ENCODE measurements around the gene AGBL4.

AGBL4 gene

GRCh38 chr1:48673332-48674105, 1350.2 kb downstream of the AGBL4 start:
- H3K36me3 ChIP-seq (ENCODE audit: insufficient read depth, low read length), result no peaks in the 10 kb centered on the region
- H3K27ac ChIP-seq, result no peak overlapping the region
- H3K4me3 ChIP-seq, result no peak overlapping the region
- no peak for TF ChIP-seq FOXP2 (optimal IDR thresholded peaks at IDR 0.05; ENCODE audit: control extremely low read depth, extremely low read length, insufficient read depth)
- DNase-seq (ENCODE audit: low read depth, low spot score), result no peak
- no peak overlapping the region for H3K9ac ChIP-seq (ENCODE audit: insufficient read length)
- H3K9me3 ChIP-seq (ENCODE audit: low read depth, low read length), result no peaks in the 10 kb centered on the region

DNA sequence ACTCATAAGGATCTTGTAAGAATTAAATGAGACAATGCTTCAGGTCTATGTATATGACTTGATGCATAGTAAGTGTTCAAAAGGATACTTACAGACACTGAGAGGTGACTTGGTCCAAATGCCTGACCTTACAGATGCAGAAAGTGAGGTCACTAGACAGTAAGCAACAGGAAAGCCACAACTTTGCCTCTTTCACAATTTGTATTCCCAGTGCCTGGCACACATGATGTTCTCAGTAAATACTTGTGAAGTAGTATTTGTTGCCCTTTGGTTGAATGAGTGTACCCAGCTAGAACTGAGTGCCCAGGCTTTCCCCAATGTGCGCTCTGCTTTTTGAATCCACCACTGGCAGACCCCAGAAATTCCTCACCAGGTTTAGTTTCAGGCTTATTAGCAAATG, 1352.2 kb downstream of the AGBL4 start:
- no peak overlapping the region for H3K9ac ChIP-seq (ENCODE audit: insufficient read length)

GRCh38 chr1:48670234-48671020, 1353.3 kb downstream of the AGBL4 start:
- Histone ChIP-seq H3K4me3 (no peak overlapping the region), H3K36me3 (ENCODE audit: insufficient read depth, low read length) (no peaks in the 10 kb centered on the region), H3K9me3 (ENCODE audit: low read depth, low read length) (no peaks in the 10 kb centered on the region), H3K27ac (no peak overlapping the region), H3K9ac (ENCODE audit: insufficient read length) (no peak overlapping the region)
- no peak for TF ChIP-seq POLR2AphosphoS5 (IDR thresholded peaks at IDR 0.05; ENCODE audit: borderline replicate concordance, low read depth, low read length)
- no peak for DNase-seq (ENCODE audit: low read depth, low spot score)

More for the DNA sequence above, 1352.2 kb downstream of the AGBL4 start:
- no peak for TF ChIP-seq POLR2AphosphoS5 (IDR thresholded peaks at IDR 0.05; ENCODE audit: borderline replicate concordance, low read depth, low read length)
- no peak for TF ChIP-seq FOXP2 (optimal IDR thresholded peaks at IDR 0.05; ENCODE audit: control extremely low read depth, extremely low read length, insufficient read depth)
- no peak for TF ChIP-seq EZH2 (IDR thresholded peaks at IDR 0.05)
- Histone ChIP-seq H3K4me3 (no peak overlapping the region), H3K36me3 (ENCODE audit: insufficient read depth, low read length) (no peaks in the 10 kb centered on the region), H3K9me3 (ENCODE audit: low read depth, low read length) (no peaks in the 10 kb centered on the region), H3K27ac (no peak overlapping the region)
- DNase-seq (ENCODE audit: low read depth, low spot score), result no peak

GRCh38 chr1:48668339-48668738, 1355.4 kb downstream of the AGBL4 start:
- Histone ChIP-seq H3K27ac (no peak overlapping the region), H3K36me3 (ENCODE audit: insufficient read depth, low read length) (no peaks in the 10 kb centered on the region), H3K9me3 (ENCODE audit: low read depth, low read length) (no peaks in the 10 kb centered on the region), H3K4me3 (no peak overlapping the region), H3K9ac (ENCODE audit: insufficient read length) (no peak overlapping the region)
- TF ChIP-seq POLR2AphosphoS5 (IDR thresholded peaks at IDR 0.05; ENCODE audit: borderline replicate concordance, low read depth, low read length) (no peak), FOXP2 (optimal IDR thresholded peaks at IDR 0.05; ENCODE audit: control extremely low read depth, extremely low read length, insufficient read depth) (no peak), EZH2 (IDR thresholded peaks at IDR 0.05) (no peak)
- no peak for DNase-seq (ENCODE audit: low read depth, low spot score)

DNA sequence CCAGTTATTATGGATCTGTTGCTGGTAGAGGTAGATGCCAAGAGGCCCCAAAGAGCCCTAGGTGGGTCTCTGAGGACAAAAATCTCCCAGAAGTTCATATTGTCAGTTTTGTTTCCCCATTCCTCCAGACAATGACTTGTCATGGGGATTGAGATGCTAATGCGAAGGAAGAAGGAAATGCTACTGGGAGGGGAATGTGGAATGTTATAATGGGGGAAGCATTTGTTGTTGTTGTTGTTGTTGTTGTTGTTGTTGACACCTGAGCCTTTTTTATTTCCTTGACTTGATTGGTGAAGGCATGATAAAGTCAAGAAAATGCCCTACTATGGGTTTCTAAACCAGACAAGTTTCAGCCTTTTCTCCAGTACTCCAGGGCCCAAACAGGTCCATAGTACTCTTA, 1356.0 kb downstream of the AGBL4 start:
- H3K9me3 ChIP-seq (ENCODE audit: low read depth, low read length), result no peaks in the 10 kb centered on the region
- no peaks in the 10 kb centered on the region for H3K36me3 ChIP-seq (ENCODE audit: insufficient read depth, low read length)
- H3K27ac ChIP-seq, result no peak overlapping the region
- no peak for DNase-seq (ENCODE audit: low read depth, low spot score)
- H3K4me3 ChIP-seq, result no peak overlapping the region
- H3K9ac ChIP-seq (ENCODE audit: insufficient read length), result no peak overlapping the region
- TF ChIP-seq FOXP2 (optimal IDR thresholded peaks at IDR 0.05; ENCODE audit: control extremely low read depth, extremely low read length, insufficient read depth), result no peak
- no peak for TF ChIP-seq POLR2AphosphoS5 (IDR thresholded peaks at IDR 0.05; ENCODE audit: borderline replicate concordance, low read depth, low read length)
- TF ChIP-seq EZH2 (IDR thresholded peaks at IDR 0.05), result no peak

DNA sequence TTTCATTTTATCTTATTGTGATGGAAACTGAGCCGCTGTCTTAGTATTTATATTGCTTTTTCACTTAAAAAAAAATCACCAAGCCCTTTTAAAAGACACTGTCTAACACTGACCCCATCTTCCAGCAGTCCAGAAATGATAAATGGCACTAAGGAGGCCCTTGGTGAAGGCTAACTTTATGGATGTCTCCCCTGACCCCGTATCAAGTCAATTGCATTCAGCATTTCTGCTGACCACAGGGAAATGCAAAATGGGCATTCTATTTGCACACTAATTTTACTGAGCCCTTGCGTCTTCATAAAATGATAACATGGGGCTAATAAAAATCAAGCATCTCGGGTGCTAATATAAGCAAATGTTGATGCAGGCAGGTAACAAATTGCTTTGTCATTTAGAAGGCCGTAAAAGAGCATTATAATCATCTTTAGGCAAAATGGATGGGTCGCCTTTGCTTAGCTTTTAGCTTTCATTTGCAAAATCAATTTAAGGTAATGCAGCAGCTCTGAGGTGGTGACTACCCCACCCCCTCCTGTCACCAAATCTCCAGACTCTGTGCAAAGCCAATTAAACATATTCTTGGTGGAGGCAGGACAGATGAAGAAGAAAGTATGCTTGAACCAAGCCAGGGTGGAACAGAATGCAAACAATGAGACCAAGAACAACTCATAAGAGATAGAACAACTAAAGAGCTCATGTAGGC, 1357.9 kb downstream of the AGBL4 start:
- TF ChIP-seq POLR2AphosphoS5 (IDR thresholded peaks at IDR 0.05; ENCODE audit: borderline replicate concordance, low read depth, low read length) (no peak), EZH2 (IDR thresholded peaks at IDR 0.05) (no peak), FOXP2 (optimal IDR thresholded peaks at IDR 0.05; ENCODE audit: control extremely low read depth, extremely low read length, insufficient read depth) (no peak)
- H3K4me3 ChIP-seq, result no peak overlapping the region
- DNase-seq (ENCODE audit: low read depth, low spot score), result no peak
- H3K9ac ChIP-seq (ENCODE audit: insufficient read length), result no peak overlapping the region
- H3K27ac ChIP-seq, result no peak overlapping the region
- H3K9me3 ChIP-seq (ENCODE audit: low read depth, low read length), result no peaks in the 10 kb centered on the region
- no peaks in the 10 kb centered on the region for H3K36me3 ChIP-seq (ENCODE audit: insufficient read depth, low read length)

DNA sequence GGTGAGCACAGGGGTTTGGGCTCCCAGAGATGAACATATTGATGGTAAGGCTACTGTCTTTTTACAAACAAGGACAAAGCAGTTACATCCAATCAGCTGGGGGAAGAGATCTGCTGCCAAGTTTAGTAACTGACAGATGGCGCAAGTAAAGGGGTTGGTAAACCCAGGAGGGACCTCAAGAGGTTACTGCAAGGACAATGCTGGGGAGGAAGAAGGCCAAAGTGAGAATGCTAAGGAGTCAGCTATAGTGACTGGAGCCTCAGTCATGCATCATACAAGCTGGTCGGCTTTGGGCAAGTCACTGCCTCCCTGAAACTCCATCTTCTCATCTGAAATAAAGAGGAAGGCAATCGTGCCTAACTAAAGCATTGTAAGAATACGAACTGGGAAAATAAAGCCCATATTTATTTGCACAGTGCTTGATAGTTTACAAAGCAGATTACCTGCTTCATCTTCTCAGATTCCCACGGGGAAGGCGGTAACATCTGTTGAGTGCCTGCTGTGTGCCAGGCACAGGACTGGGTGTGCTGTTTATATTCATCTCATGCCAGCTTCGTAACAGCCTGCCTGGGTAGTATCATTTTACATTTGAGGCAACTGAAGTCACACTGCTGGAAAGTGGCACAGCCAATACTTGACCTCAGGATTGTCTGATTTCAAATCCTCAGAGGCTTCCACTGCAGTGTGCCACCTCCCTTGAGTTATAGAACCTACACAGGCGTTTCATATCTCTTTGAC, 1361.9 kb downstream of the AGBL4 start:
- Histone ChIP-seq H3K36me3 (ENCODE audit: insufficient read depth, low read length) (no peaks in the 10 kb centered on the region), H3K27ac (no peak overlapping the region), H3K9ac (ENCODE audit: insufficient read length) (no peak overlapping the region), H3K9me3 (ENCODE audit: low read depth, low read length) (no peaks in the 10 kb centered on the region), H3K4me3 (no peak overlapping the region)
- TF ChIP-seq FOXP2 (optimal IDR thresholded peaks at IDR 0.05; ENCODE audit: control extremely low read depth, extremely low read length, insufficient read depth), result no peak
- TF ChIP-seq EZH2 (IDR thresholded peaks at IDR 0.05), result no peak
- no peak for TF ChIP-seq POLR2AphosphoS5 (IDR thresholded peaks at IDR 0.05; ENCODE audit: borderline replicate concordance, low read depth, low read length)
- DNase-seq (ENCODE audit: low read depth, low spot score), result no peak

GRCh38 chr1:48659801-48660200, 1364.0 kb downstream of the AGBL4 start:
- H3K9ac ChIP-seq (ENCODE audit: insufficient read length), result no peak overlapping the region
- no peak for DNase-seq (ENCODE audit: low read depth, low spot score)
- H3K27ac ChIP-seq, result no peak overlapping the region
- no peaks in the 10 kb centered on the region for H3K9me3 ChIP-seq (ENCODE audit: low read depth, low read length)
- no peak overlapping the region for H3K4me3 ChIP-seq
- TF ChIP-seq EZH2 (IDR thresholded peaks at IDR 0.05) (no peak), POLR2AphosphoS5 (IDR thresholded peaks at IDR 0.05; ENCODE audit: borderline replicate concordance, low read depth, low read length) (no peak)
- no peaks in the 10 kb centered on the region for H3K36me3 ChIP-seq (ENCODE audit: insufficient read depth, low read length)

All from SK-N-MC (cell line).